Neural cell (in vitro differentiated cells): ENCODE results near the gene SFI1. TPM values are rescaled to one million over a fixed set of nuclear protein-coding genes. Genes with fewer than 3 reads are reported as not detected.

ENCODE experiments used
- H2AFZ ChIP-seq: fragments of 200-600, 300-800 bp; sonication (generic), shearing (Covaris generic); 2 replicates; pipeline ENCODE4 v1.6.0; 2014; ENCODE audit warnings: low read depth, mild to moderate bottlenecking, antibody characterized with exemption, low read length, moderate library complexity
- H3F3A ChIP-seq: fragments of 200-600 bp; shearing (Covaris generic); 2 replicates; pipeline ENCODE4 v1.6.1; 2016; ENCODE audit warnings: mild to moderate bottlenecking, moderate library complexity, mixed read lengths, antibody characterized with exemption, low read length; ENCODE audit not compliant: insufficient read depth, poor library complexity, severe bottlenecking
- H3K27ac ChIP-seq: fragments of 200-600, 300-800 bp; sonication (generic), shearing (Covaris generic); 2 replicates; pipeline ENCODE4 v1.5.1; 2014; ENCODE audit warnings: mild to moderate bottlenecking, low read length, moderate library complexity
- H3K27me3 ChIP-seq: fragments of 300-800, 200-600 bp; sonication (generic), shearing (Covaris generic); 2 replicates; pipeline ENCODE4 v1.6.0; 2014; ENCODE audit warnings: mild to moderate bottlenecking, low read depth, low read length, moderate library complexity; ENCODE audit not compliant: insufficient read depth
- H3K36me3 ChIP-seq: fragments of 300-800, 200-600 bp; sonication (generic), shearing (Covaris generic); 2 replicates; pipeline ENCODE4 v1.5.1; 2014; ENCODE audit warnings: mild to moderate bottlenecking, antibody characterized with exemption, low read length, moderate library complexity; ENCODE audit not compliant: insufficient read depth
- H3K4me2 ChIP-seq: fragments of 300-800, 200-600 bp; sonication (generic), shearing (Covaris generic); 2 replicates; pipeline ENCODE4 v1.6.0; 2014; ENCODE audit warnings: mild to moderate bottlenecking, low read length
- H3K4me3 ChIP-seq: fragments of 300-800, 200-600 bp; sonication (generic), shearing (Covaris generic); 2 replicates; pipeline ENCODE4 v1.5.1; 2014; ENCODE audit warnings: mild to moderate bottlenecking, low read length, moderate library complexity
- H3K79me2 ChIP-seq: fragments of 200-600 bp; shearing (Covaris generic); replicated peaks from 2 replicates; pipeline ENCODE4 v1.6.0; 2014; ENCODE audit warnings: mild to moderate bottlenecking, low read length, moderate library complexity; ENCODE audit not compliant: insufficient read depth
- H3K9ac ChIP-seq: fragments of 300-800, 200-600 bp; sonication (generic), shearing (Covaris generic); 2 replicates; pipeline ENCODE4 v1.6.1; 2016; ENCODE audit warnings: mild to moderate bottlenecking, low read length, mixed read lengths
- H3K9me2 ChIP-seq: fragments of 200-600 bp; shearing (Covaris generic); 2 replicates; pipeline ENCODE4 v1.6.1; 2016; ENCODE audit warnings: mild to moderate bottlenecking, low read length, mixed read lengths; ENCODE audit not compliant: insufficient read depth
- H3K9me3 ChIP-seq: fragments of 200-600, 300-800 bp; sonication (generic), shearing (Covaris generic); 2 replicates; pipeline ENCODE4 v1.6.1; 2016; ENCODE audit warnings: mild to moderate bottlenecking, mixed run types, low read length, moderate library complexity, mixed read lengths
- H4K20me1 ChIP-seq: fragments of 200-600 bp; shearing (Covaris generic); 2 replicates; pipeline ENCODE4 v1.6.1; 2016; ENCODE audit warnings: mild to moderate bottlenecking, mixed run types; ENCODE audit not compliant: insufficient read depth
- EP300 ChIP-seq: fragments of 450-650 bp; conservative IDR thresholded peaks from 2 replicates; pipeline ENCODE4 v1.6.1; 2014; ENCODE audit warnings: antibody characterized with exemption, mild to moderate bottlenecking, moderate library complexity; ENCODE audit not compliant: poor library complexity, severe bottlenecking
- EZH2 ChIP-seq: fragments of 200-600, 300-800 bp; shearing (Covaris generic), sonication (generic); IDR thresholded peaks from 2 replicates; pipeline ENCODE4 v1.6.1; 2014; ENCODE audit warnings: antibody characterized with exemption, low read length, borderline replicate concordance, mild to moderate bottlenecking; ENCODE audit not compliant: insufficient read depth, poor library complexity, severe bottlenecking
- MXI1 ChIP-seq: fragments of 450-650 bp; conservative IDR thresholded peaks from 2 replicates; pipeline ENCODE4 v1.6.1; 2014; ENCODE audit warnings: antibody characterized with exemption, mild to moderate bottlenecking; ENCODE audit not compliant: poor library complexity, severe bottlenecking
- POLR2AphosphoS5 ChIP-seq: IDR thresholded peaks from 2 replicates; pipeline ENCODE4 v1.6.1; 2012
- RAD21 ChIP-seq: fragments of 450-650 bp; conservative IDR thresholded peaks from 2 replicates; pipeline ENCODE4 v1.6.1; 2014; ENCODE audit warnings: antibody characterized with exemption, mild to moderate bottlenecking, moderate library complexity
- SMC3 ChIP-seq: fragments of 450-650 bp; conservative IDR thresholded peaks from 2 replicates; pipeline ENCODE4 v1.6.1; 2014; ENCODE audit warnings: antibody characterized with exemption, mild to moderate bottlenecking, moderate library complexity; ENCODE audit not compliant: poor library complexity
- TAF1 ChIP-seq: IDR thresholded peaks from 2 replicates; pipeline ENCODE4 v1.6.1; 2012; ENCODE audit warnings: low read depth
- polyA plus RNA-seq: library from polyadenylated mRNA; depleted of rRNA; stranded (reverse); fragments of >200 nt; gene quantifications from 2 replicates; pipeline ENCODE4 v1.2.3, GENCODE V29; 2014
- TF ChIP-seq, protein P1 (sequence below): fragments of 450-650 bp; IDR thresholded peaks from 2 replicates; pipeline ENCODE4 v1.5.1; 2014; ENCODE audit warnings: antibody characterized with exemption, mild to moderate bottlenecking, moderate library complexity; ENCODE audit not compliant: poor library complexity, severe bottlenecking
- TF ChIP-seq, protein P2 (sequence below): IDR thresholded peaks from 2 replicates; pipeline ENCODE4 v1.6.1; 2012; ENCODE audit warnings: borderline replicate concordance

The SFI1 gene
- polyA plus RNA-seq, 1 donor from 2014 or later, result 19.9 TPM

DNA sequence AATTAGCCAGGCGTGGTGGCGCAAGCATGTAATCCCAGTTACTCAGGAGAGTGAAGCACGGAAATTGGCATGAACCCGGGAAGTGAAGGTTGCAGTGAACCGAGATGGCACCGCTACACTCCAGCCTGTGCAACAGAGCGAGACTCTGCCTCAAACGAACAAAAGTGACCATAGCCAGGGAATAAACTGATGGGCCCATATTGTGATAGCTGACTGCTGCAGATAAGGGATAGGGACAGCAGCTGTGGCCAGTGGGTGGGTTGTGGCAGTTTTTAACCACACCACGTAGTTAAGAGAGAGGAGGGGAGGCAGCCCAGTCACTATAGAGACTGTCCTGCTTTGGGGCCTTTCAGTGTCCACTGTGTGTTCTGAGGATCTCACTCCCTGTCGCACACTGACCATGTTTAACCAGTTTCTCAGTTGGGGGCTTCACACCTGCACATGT, 106.8 kb downstream of the SFI1 start:
- Histone ChIP-seq H3K9ac (no peak overlapping the region), H4K20me1 (no peaks in the 10 kb centered on the region), H2AFZ (no peak overlapping the region), H3K4me2 (no peak overlapping the region), H3F3A (no peaks in the 10 kb centered on the region), H3K36me3 (no peaks in the 10 kb centered on the region), H3K79me2 (no peaks in the 10 kb centered on the region), H3K9me3 (no peaks in the 10 kb centered on the region), H3K4me3 (no peak overlapping the region), H3K9me2 (no peaks in the 10 kb centered on the region), H3K27me3 (no peaks in the 10 kb centered on the region), H3K27ac (no peak overlapping the region)
- TF ChIP-seq, protein P1, sequence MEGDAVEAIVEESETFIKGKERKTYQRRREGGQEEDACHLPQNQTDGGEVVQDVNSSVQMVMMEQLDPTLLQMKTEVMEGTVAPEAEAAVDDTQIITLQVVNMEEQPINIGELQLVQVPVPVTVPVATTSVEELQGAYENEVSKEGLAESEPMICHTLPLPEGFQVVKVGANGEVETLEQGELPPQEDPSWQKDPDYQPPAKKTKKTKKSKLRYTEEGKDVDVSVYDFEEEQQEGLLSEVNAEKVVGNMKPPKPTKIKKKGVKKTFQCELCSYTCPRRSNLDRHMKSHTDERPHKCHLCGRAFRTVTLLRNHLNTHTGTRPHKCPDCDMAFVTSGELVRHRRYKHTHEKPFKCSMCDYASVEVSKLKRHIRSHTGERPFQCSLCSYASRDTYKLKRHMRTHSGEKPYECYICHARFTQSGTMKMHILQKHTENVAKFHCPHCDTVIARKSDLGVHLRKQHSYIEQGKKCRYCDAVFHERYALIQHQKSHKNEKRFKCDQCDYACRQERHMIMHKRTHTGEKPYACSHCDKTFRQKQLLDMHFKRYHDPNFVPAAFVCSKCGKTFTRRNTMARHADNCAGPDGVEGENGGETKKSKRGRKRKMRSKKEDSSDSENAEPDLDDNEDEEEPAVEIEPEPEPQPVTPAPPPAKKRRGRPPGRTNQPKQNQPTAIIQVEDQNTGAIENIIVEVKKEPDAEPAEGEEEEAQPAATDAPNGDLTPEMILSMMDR, result no peak
- TF ChIP-seq EP300, result no peak
- no peak for TF ChIP-seq POLR2AphosphoS5
- TF ChIP-seq TAF1, result no peak
- no peak for TF ChIP-seq SMC3
- TF ChIP-seq, protein P2, sequence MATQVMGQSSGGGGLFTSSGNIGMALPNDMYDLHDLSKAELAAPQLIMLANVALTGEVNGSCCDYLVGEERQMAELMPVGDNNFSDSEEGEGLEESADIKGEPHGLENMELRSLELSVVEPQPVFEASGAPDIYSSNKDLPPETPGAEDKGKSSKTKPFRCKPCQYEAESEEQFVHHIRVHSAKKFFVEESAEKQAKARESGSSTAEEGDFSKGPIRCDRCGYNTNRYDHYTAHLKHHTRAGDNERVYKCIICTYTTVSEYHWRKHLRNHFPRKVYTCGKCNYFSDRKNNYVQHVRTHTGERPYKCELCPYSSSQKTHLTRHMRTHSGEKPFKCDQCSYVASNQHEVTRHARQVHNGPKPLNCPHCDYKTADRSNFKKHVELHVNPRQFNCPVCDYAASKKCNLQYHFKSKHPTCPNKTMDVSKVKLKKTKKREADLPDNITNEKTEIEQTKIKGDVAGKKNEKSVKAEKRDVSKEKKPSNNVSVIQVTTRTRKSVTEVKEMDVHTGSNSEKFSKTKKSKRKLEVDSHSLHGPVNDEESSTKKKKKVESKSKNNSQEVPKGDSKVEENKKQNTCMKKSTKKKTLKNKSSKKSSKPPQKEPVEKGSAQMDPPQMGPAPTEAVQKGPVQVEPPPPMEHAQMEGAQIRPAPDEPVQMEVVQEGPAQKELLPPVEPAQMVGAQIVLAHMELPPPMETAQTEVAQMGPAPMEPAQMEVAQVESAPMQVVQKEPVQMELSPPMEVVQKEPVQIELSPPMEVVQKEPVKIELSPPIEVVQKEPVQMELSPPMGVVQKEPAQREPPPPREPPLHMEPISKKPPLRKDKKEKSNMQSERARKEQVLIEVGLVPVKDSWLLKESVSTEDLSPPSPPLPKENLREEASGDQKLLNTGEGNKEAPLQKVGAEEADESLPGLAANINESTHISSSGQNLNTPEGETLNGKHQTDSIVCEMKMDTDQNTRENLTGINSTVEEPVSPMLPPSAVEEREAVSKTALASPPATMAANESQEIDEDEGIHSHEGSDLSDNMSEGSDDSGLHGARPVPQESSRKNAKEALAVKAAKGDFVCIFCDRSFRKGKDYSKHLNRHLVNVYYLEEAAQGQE, result no peak

DNA sequence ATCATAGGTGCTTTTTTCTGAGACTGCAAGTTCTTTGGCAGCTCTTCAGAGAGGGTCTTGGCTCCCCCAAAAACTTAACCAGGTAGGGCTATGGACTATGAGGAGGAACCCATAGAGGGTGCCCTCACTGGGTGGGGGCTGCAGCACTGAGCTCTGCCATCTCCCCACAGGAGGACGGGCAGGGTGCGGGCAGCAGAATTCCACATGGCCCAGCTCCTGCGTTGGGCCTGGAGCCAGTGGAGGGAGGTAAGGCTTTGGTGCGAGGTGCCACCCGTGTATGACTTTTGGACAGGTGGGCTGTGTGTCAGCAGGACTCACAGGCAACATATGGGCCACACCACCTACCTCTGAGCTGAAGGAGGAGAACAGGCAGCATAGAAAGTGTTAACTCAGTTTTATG, 107.2 kb downstream of the SFI1 start:
- H3K4me2 ChIP-seq, result no peak overlapping the region
- no peaks in the 10 kb centered on the region for H3K9me2 ChIP-seq
- no peak overlapping the region for H2AFZ ChIP-seq
- H3F3A ChIP-seq, result no peaks in the 10 kb centered on the region
- H4K20me1 ChIP-seq, result no peaks in the 10 kb centered on the region
- no peak overlapping the region for H3K9ac ChIP-seq
- no peaks in the 10 kb centered on the region for H3K36me3 ChIP-seq
- H3K9me3 ChIP-seq, result no peaks in the 10 kb centered on the region
- no peak overlapping the region for H3K27ac ChIP-seq
- H3K27me3 ChIP-seq, result no peaks in the 10 kb centered on the region
- TF ChIP-seq, protein P1, result no peak
- TF ChIP-seq EZH2 (no peak), POLR2AphosphoS5 (no peak), EP300 (no peak), MXI1 (no peak), RAD21 (no peak), SMC3 (no peak), TAF1 (no peak)
- TF ChIP-seq, protein P2, result no peak
- H3K4me3 ChIP-seq, result no peak overlapping the region
- no peaks in the 10 kb centered on the region for H3K79me2 ChIP-seq
